Esophagus muscularis mucosa (tissue), 4 donors: ENCODE data around the gene ENOSF1.

Source experiments
- CTCF ChIP-seq, 3 experiments: fragments of 200-600 bp in 2 of 3; fragments of 450-650 bp in 1 of 3; sonication (generic) in 2 of 3; IDR thresholded peaks; one replicate each; pipeline ENCODE4 v1.5.1; 2017 to 2019; ENCODE audit warnings: antibody characterized with exemption in 3 of 3, mild to moderate bottlenecking in 2 of 3, moderate library complexity in 1 of 3
- EP300 ChIP-seq: sonication (generic); formaldehyde crosslinking; IDR thresholded peaks from one replicate; pipeline ENCODE4 v1.6.1; 2017; ENCODE audit warnings: antibody characterized with exemption
- POLR2A ChIP-seq: fragments of 450-650 bp; IDR thresholded peaks from one replicate; pipeline ENCODE4 v1.6.1; 2017; ENCODE audit warnings: antibody characterized with exemption, moderate library complexity, mild to moderate bottlenecking, low read depth
- POLR2AphosphoS5 ChIP-seq, 2 donors: sonication (generic); formaldehyde crosslinking; IDR thresholded peaks; one replicate each; pipeline ENCODE4 v1.6.1; 2017; ENCODE audit warnings: antibody characterized with exemption in 2 of 2

- TF ChIP-seq CTCF (IDR thresholded peaks at IDR 0.05) (no peak), POLR2AphosphoS5 (IDR thresholded peaks at IDR 0.05) (no peak), EP300 (no peak), POLR2A (no peak)
These were observed 27.0 kb downstream of the ENOSF1 start for GRCh38 chr18:685438-685837.
